ENCODE results near the gene IRF3.

DNA sequence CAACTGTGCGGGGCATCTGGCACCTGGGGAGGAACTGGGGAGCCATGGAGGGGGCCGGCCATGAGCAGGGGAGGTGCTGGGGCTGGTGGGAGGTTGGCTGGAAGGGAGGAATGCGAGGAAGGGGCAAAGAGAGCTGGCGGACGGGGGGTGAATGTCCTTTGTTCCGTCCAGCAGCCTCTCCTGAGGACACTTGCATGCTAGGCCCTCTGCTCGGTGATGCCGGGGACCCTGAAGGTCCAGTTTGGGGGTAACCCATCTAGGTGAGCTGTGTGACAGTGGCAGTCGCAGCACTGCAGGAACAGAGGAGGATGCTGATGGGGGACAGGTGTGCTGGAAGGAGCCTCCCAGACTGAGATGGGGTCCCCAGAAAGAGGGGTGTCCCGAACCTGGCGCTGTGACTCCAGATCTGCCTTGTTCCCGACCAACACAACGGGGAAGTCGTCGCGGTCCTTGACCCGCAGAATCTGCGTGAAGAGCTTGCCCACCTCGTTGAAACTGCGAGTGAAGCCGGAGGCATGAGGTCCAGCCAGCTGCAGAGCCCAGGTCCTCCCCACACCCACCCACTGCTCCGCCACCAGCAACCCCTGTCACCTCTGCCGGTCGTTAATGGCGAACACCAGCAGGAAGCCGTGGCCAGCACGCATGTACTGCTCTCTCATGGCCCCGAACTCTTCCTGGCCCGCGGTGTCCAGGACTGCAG lies 29.3 kb downstream of the IRF3 start:
- TF ChIP-seq, protein P1, sequence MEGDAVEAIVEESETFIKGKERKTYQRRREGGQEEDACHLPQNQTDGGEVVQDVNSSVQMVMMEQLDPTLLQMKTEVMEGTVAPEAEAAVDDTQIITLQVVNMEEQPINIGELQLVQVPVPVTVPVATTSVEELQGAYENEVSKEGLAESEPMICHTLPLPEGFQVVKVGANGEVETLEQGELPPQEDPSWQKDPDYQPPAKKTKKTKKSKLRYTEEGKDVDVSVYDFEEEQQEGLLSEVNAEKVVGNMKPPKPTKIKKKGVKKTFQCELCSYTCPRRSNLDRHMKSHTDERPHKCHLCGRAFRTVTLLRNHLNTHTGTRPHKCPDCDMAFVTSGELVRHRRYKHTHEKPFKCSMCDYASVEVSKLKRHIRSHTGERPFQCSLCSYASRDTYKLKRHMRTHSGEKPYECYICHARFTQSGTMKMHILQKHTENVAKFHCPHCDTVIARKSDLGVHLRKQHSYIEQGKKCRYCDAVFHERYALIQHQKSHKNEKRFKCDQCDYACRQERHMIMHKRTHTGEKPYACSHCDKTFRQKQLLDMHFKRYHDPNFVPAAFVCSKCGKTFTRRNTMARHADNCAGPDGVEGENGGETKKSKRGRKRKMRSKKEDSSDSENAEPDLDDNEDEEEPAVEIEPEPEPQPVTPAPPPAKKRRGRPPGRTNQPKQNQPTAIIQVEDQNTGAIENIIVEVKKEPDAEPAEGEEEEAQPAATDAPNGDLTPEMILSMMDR (IDR thresholded peaks at IDR 0.05), result no peak
- TF ChIP-seq POLR2A (IDR thresholded peaks at IDR 0.05) (no peak), EP300 (IDR thresholded peaks at IDR 0.05; ENCODE audit: low read depth) (no peak)

Data from transverse colon (tissue), 3 donors.